ENCODE data around the gene DTX1.
"Not testable (repeated sequence)": the region's sequence is repeated elsewhere in the genome, so short reads cannot be mapped to it uniquely, and the experiment has no call there.

DNA sequence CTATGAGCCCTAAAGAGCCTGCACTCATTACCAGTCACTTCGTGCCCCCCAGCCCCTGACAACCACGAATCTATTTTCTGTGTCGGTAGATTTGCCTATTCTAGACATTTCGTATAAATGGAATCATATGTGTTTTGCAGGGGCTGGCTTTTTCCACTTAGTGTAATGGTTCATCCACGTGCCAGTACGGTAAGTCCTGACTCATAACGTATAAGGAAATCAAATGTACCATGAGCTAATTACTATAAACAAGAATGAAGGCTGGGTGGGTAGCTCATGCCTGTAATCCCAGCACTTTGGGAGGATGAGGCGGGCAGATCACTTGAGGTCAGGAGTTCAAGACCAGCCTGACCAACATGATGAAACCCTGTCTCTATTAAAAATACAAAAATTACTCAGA, 61.2 kb downstream of the DTX1 start:
- not testable (repeated sequence) for TF ChIP-seq CTCF, POLR2A, POLR2AphosphoS5, EP300 (IDR thresholded peaks at IDR 0.05)

All from stomach (tissue), 4 donors.